ENCODE measurements around the gene MAPRE3. TPM values are rescaled to one million over a fixed set of nuclear protein-coding genes. Genes with fewer than 3 reads are reported as not detected.

MAPRE3 gene
- total and polyA plus RNA-seq, 2 donors (not counting 3 experiments of a cell fraction or from before 2014, with no cell fraction given), result 4.4 to 6.1 TPM

- Histone ChIP-seq H3K27me3 (ENCODE audit: control insufficient read depth in 2 of 2, insufficient read depth in 2 of 2, low read length in 2 of 2) (no peaks in the 10 kb centered on the region), H3K9me3 (replicated peaks; ENCODE audit: control insufficient read depth, insufficient read depth, low read length) (no peaks in the 10 kb centered on the region), H3K4me3 (replicated peaks in 1 of 3; ENCODE audit: insufficient read depth in 1 of 3, low read depth in 1 of 3, low read length in 3 of 3) (no peak overlapping the region), H4K20me1 (replicated peaks; ENCODE audit: control insufficient read depth, extremely low read depth, insufficient read depth, low read length) (no peaks in the 10 kb centered on the region), H3K9me1 (replicated peaks; ENCODE audit: control insufficient read depth, extremely low read depth, insufficient read depth, low read length) (no peaks in the 10 kb centered on the region), H3K36me3 (ENCODE audit: control insufficient read depth in 2 of 2, extremely low read depth in 1 of 2, insufficient read depth in 2 of 2, low read length in 2 of 2) (no peaks in the 10 kb centered on the region), H3K27ac (ENCODE audit: insufficient read depth, low read depth, low read length) (no peak overlapping the region), H3K9ac (replicated peaks; ENCODE audit: extremely low read depth, insufficient read depth, low read length) (no peak overlapping the region), H3K4me2 (ENCODE audit: insufficient read depth, low read length) (no peak overlapping the region), H3K79me2 (ENCODE audit: control insufficient read depth, insufficient read depth, low read length) (peaks cover under 1% of the 10 kb centered on the region), H2AFZ (ENCODE audit: low read depth, low read length) (no peak overlapping the region), H3K4me1 (ENCODE audit: control insufficient read depth, extremely low read depth, insufficient read depth, low read length) (peaks cover 7% of the 10 kb centered on the region)
- DNase-seq (ENCODE audit: low read depth, low spot score) (no peak), FAIRE-seq (no peak)
- POLR2A ChIA-PET, result no interaction called here
- dilution Hi-C loops (cut with MboI; ENCODE audit: extremely low pct_ligation_motif_present, low sequenced_read_pairs) (no loop called here), intact Hi-C loops (cut with micrococcal nuclease) (no loop called here)
- TF ChIP-seq MYC (IDR thresholded peaks at IDR 0.05; ENCODE audit: low read depth, low read length), result no peak
- no peak for TF ChIP-seq EZH2 (IDR thresholded peaks at IDR 0.05; ENCODE audit: borderline replicate concordance, low read depth, low read length, severe bottlenecking)
- no peak for TF ChIP-seq MAX (IDR thresholded peaks at IDR 0.05; ENCODE audit: insufficient read depth, insufficient read length)
- TF ChIP-seq FOS (IDR thresholded peaks at IDR 0.05; ENCODE audit: borderline replicate concordance, insufficient read depth, low read length), result no peak
- no peak for TF ChIP-seq JUN (IDR thresholded peaks at IDR 0.05; ENCODE audit: borderline replicate concordance, insufficient read depth, insufficient read length, low read depth)
- TF ChIP-seq POLR2A (IDR thresholded peaks at IDR 0.05; ENCODE audit: low read depth, low read length), result no peak
- TF ChIP-seq POLR2AphosphoS5 (IDR thresholded peaks at IDR 0.05; ENCODE audit: insufficient read depth, low read depth, low read length), result no peak
- no peak for TF ChIP-seq GATA2 (IDR thresholded peaks at IDR 0.05; ENCODE audit: insufficient read depth, insufficient read length, low read depth, low read length)
- TF ChIP-seq CTCF (IDR thresholded peaks at IDR 0.05; ENCODE audit: extremely low read depth in 1 of 2, insufficient read depth in 1 of 2, low read depth in 1 of 2, low read length in 2 of 2), result no peak
- CTCF ChIA-PET, result interaction anchor here (0.8 to 1.0 kb wide), 2 partner anchors 9 to 115 kb away, joined by 3 to 4 read pairs; no protein-coding TSS in a partner anchor
- BruUV-seq (replicated peaks), result no TSS peak
Observed at GRCh38 chr2:27076323-27076722, 105.9 kb downstream of the MAPRE3 start.

Other genes with a start within 250 kb of the MAPRE3 start
- gene SLC35F6, start 206.4 kb upstream of the MAPRE3 start, total RNA-seq, result 36.6 and 39.8 TPM in 2 replicates
- gene SLC35F6, start 206.4 kb upstream of the MAPRE3 start, polyA plus RNA-seq, result 34.6 and 43.8 TPM in 2 replicates
- 33.1 and 34.1 TPM in 2 replicates for gene CENPA, start 184.6 kb upstream of the MAPRE3 start, total RNA-seq
- gene CENPA, start 184.6 kb upstream of the MAPRE3 start, polyA plus RNA-seq, result 18.6 and 22.0 TPM in 2 replicates
- not detected in 2 replicates for gene DPYSL5, start 122.5 kb upstream of the MAPRE3 start, total RNA-seq
- gene DPYSL5, start 122.5 kb upstream of the MAPRE3 start, polyA plus RNA-seq, result not detected in 2 replicates
- gene TMEM214, start 62.3 kb downstream of the MAPRE3 start, total RNA-seq, result 107 and 109 TPM in 2 replicates
- 163 and 187 TPM in 2 replicates for gene TMEM214, start 62.3 kb downstream of the MAPRE3 start, polyA plus RNA-seq
- gene AGBL5, start 81.0 kb downstream of the MAPRE3 start, total RNA-seq, result 27.5 and 28.2 TPM in 2 replicates
- 40.4 and 41.9 TPM in 2 replicates for gene AGBL5, start 81.0 kb downstream of the MAPRE3 start, polyA plus RNA-seq
- 415 TPM in 2 replicates for gene OST4, start 101.0 kb downstream of the MAPRE3 start, total RNA-seq
- gene OST4, start 101.0 kb downstream of the MAPRE3 start, polyA plus RNA-seq, result 1,189 and 2,226 TPM in 2 replicates
- gene EMILIN1, start 108.0 kb downstream of the MAPRE3 start, total RNA-seq, result 4.1 and 16.6 TPM in 2 replicates
- gene EMILIN1, start 108.0 kb downstream of the MAPRE3 start, polyA plus RNA-seq, result 11.7 and 15.5 TPM in 2 replicates
- gene KHK, start 116.1 kb downstream of the MAPRE3 start, total RNA-seq, result 3.7 and 4.4 TPM in 2 replicates
- 2.4 and 2.9 TPM in 2 replicates for gene KHK, start 116.1 kb downstream of the MAPRE3 start, polyA plus RNA-seq
- gene CGREF1, start 148.5 kb downstream of the MAPRE3 start, total RNA-seq, result 4.0 and 5.8 TPM in 2 replicates
- gene CGREF1, start 148.5 kb downstream of the MAPRE3 start, polyA plus RNA-seq, result 2.7 and 2.9 TPM in 2 replicates
- not detected in 2 replicates for gene ABHD1, start 153.2 kb downstream of the MAPRE3 start, total RNA-seq
- 0.07 and 0.41 TPM in 2 replicates for gene ABHD1, start 153.2 kb downstream of the MAPRE3 start, polyA plus RNA-seq
- gene PREB, start 164.0 kb downstream of the MAPRE3 start, total RNA-seq, result 45.6 and 47.2 TPM in 2 replicates
- 73.3 and 73.4 TPM in 2 replicates for gene PREB, start 164.0 kb downstream of the MAPRE3 start, polyA plus RNA-seq
- gene PRR30, start 168.8 kb downstream of the MAPRE3 start, total RNA-seq, result not detected in 2 replicates
- not detected in 2 replicates for gene PRR30, start 168.8 kb downstream of the MAPRE3 start, polyA plus RNA-seq
- not detected in 2 replicates for gene TCF23, start 178.4 kb downstream of the MAPRE3 start, total RNA-seq
- not detected in 2 replicates for gene TCF23, start 178.4 kb downstream of the MAPRE3 start, polyA plus RNA-seq
- gene ATRAID, start 241.4 kb downstream of the MAPRE3 start, total RNA-seq, result 84.3 and 86.6 TPM in 2 replicates
- 280 and 283 TPM in 2 replicates for gene ATRAID, start 241.4 kb downstream of the MAPRE3 start, polyA plus RNA-seq
- 42.7 and 52.0 TPM in 2 replicates for gene SLC5A6, start 241.6 kb downstream of the MAPRE3 start, total RNA-seq
- gene SLC5A6, start 241.6 kb downstream of the MAPRE3 start, polyA plus RNA-seq, result 76.8 and 92.5 TPM in 2 replicates
- gene CAD, start 246.7 kb downstream of the MAPRE3 start, total RNA-seq, result 81.0 and 91.4 TPM in 2 replicates
- 60.3 and 66.5 TPM in 2 replicates for gene CAD, start 246.7 kb downstream of the MAPRE3 start, polyA plus RNA-seq

Data from endothelial cell of umbilical vein (primary cell).